ENCODE results near the gene HMGXB4.
A peak's percentile ranks its signal among the peaks of the same experiment; 100 is the strongest.
"Not testable (repeated sequence)": the region's sequence is repeated elsewhere in the genome, so short reads cannot be mapped to it uniquely, and the experiment has no call there.

Gene HMGXB4, protein sequence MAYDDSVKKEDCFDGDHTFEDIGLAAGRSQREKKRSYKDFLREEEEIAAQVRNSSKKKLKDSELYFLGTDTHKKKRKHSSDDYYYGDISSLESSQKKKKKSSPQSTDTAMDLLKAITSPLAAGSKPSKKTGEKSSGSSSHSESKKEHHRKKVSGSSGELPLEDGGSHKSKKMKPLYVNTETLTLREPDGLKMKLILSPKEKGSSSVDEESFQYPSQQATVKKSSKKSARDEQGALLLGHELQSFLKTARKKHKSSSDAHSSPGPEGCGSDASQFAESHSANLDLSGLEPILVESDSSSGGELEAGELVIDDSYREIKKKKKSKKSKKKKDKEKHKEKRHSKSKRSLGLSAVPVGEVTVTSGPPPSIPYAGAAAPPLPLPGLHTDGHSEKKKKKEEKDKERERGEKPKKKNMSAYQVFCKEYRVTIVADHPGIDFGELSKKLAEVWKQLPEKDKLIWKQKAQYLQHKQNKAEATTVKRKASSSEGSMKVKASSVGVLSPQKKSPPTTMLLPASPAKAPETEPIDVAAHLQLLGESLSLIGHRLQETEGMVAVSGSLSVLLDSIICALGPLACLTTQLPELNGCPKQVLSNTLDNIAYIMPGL

DNA sequence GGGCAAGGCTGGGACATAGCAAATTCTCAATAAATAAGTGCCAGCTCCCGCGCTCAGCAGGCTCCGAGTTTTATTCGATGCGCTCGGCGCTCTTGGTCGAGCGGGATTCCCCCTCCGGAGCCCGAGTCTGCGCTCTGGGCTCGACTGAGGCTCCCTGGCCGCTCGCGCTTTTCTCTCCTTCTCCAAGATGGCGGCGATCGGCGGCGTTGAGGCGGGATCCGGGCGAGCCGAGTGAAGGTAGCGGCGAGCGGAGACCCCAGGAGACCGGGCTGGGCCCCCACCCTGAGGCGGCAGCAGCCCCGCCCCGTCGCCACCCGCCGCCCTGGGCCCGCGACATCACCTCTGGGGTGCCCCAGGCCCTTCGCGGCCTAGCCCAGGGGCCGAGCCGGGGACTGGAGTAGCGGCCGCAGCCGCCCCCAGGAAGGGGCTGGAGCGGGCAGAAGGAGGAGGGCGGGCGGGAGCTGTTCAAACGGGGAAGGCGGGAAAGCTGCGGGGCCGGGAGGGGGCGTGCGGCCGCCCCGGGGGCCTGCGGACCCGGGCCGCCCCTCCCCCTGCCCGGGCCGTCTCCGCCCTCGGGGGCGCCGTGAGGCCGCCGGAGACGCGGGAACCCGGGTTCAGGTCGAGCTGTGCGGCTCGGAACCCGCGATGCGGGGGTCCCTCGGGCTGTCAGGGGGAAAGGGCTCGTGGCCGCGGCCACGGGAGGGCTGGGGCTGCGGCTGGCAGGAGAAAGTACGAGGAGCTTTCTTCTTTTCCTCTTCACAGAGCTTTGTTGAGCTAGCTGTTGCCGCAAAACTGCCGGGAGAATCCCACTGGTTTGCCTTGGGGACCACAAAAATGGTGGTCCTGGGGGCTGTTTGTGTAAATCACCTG lies at the start of gene HMGXB4:
HMGXB4 (plus strand) TSS at position 173 of the 870 bp plus-strand sequence. CDS start 4,898 bp downstream, outside the sequence.
- DNase-seq: peak; percentile 92

DNA sequence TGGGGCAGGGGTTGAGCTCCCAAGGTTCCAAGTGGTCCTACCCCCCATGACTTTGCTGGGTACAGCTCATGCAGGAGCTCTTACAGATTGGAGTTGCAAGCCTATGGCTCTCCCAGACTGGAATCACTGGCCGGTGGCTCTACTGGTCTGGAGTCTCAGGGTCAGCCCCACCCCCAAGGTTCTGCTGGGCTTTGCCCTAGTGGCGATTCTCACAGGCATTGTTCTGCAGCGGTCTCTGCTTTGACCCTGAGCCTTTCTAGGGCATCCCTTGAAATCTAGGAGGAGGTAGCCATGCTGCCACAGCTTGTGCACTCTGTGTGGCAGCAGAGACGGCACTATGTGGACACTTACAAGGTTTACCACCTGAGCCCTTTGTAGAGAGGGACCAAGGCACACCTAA lies 49.3 kb upstream of the HMGXB4 start:
- no peak for DNase-seq

- no peak for DNase-seq
Observed at GRCh38 chr22:35209203-35209602, 48.1 kb upstream of the HMGXB4 start.

DNA sequence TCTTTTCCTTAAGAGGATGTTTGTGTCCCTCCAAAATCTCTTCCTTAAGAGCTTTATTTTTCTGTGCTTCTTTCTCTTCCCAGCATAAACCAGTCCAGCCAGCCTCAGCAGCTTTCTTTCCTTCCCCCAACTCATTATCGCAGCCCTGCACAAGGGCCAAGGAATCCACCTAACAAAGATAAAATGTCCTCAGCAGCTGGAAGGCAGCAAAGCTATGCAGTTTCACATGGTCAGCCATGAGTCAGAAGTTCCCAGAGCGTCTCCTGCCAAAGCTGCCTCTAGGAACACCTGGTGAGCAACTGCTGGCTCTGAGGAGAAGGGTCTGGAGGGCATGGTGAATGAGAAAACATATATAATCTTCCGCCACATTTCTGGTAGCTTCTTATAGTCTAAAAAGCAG lies 45.3 kb upstream of the HMGXB4 start:
- no peak for DNase-seq

- no peak for DNase-seq
Observed at GRCh38 chr22:35212996-35213395, 44.3 kb upstream of the HMGXB4 start.

GRCh38 chr22:35214968-35215367 lies 42.3 kb upstream of the HMGXB4 start:
- DNase-seq: no peak

DNA sequence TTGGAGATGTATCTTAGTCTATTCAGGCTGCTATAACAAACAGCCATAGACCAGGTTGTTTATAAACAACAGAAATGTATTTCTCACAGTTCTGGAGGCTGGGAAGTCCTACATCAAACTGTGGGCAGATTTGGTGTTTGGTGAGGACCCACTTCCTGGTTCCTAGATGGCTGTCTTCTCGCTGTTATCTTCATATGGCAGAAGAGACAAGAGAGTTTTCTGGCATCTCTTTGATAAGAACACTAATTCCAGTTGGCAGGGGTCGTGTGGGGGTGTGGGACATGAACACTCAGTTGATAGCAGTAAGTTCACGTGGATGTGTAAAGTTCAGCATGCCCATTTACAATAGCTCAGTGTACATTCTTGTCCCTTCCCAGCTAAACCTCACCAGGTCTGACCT lies 41.3 kb upstream of the HMGXB4 start:
- no peak for DNase-seq

DNA sequence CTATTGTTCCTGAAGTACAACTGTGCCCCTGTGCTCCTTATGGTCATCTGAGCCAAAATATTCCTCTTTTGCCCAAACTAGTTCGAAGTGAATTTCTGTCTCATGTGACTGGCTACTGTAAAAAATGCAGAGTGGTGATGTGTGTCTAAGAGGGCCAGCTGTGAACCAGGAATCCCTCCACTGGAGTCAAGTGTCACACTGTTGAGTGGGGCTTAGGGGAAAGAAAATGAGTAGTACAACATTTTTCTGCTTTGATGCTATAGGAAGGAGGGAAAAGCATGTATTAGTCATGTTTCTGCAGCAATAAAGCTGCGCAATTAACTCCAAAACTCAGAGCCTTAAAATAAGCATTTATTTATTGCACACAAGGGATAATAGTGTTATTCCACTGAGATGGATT lies 39.8 kb upstream of the HMGXB4 start:
- no peak for DNase-seq

DNA sequence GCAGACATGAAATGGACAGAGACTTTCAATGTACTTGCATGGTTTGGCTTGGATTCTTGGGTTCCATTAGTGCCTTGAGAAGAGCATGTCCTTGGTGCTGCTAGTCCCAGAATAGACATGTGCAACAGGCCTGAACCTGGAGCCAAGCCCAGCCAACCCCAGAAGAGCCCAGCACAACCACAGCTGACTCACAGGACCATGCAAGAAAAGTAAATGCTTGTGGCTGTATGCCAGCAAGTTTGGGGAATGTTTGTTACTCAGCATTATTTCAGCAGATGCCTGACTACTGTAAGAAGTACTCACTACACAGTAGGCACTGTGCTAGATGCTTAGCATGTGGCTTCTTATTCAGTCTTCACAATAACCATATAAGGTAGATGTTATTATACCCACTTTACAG lies 39.2 kb upstream of the HMGXB4 start:
- DNase-seq: no peak

- DNase-seq: no peak
Observed at GRCh38 chr22:35219012-35219411, 38.3 kb upstream of the HMGXB4 start.

DNA sequence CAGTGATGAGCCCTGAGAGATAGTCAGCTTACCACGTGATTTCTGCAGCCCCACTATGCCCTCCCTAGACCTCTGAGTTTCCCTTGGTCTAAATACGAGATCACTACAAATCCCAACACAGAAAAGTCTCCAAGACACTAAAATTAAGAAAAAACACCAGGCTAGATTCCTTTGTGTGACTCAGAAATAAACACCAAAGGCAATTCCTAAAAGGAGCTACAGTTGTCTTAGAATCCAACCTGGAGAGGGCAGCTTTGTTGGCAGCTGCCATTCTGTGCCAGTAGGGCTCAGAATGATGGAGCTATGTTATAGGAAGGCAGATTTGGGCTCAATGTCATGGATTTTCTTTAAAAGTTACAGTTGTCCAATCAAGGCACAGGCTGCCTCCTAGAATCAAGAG lies 37.1 kb upstream of the HMGXB4 start:
- DNase-seq: no peak

DNA sequence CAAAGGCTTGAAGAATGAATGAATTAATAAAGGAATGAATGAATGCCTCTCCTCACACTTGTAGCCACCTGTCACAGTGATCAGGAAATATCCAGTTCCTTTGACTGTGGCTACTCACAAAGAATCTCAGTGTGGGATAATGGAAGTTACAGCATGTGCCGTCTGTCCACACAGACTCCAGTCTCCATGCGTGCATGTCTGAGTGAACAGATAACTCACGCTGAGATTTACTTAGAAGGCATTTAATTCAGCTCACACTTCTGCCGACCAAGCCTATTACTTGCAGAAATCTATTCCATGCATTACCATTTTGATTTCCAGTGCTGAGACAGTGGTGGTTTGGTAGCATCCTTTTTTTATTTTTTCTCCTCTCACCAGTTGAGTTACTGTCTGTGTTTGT lies 32.3 kb upstream of the HMGXB4 start:
- no peak for DNase-seq

GRCh38 chr22:35226958-35227647 lies 30.2 kb upstream of the HMGXB4 start:
- DNase-seq: no peak

- DNase-seq: no peak
Observed at GRCh38 chr22:35229865-35230264, 27.4 kb upstream of the HMGXB4 start.

GRCh38 chr22:35230417-35230816 lies 26.9 kb upstream of the HMGXB4 start:
- DNase-seq: no peak

DNA sequence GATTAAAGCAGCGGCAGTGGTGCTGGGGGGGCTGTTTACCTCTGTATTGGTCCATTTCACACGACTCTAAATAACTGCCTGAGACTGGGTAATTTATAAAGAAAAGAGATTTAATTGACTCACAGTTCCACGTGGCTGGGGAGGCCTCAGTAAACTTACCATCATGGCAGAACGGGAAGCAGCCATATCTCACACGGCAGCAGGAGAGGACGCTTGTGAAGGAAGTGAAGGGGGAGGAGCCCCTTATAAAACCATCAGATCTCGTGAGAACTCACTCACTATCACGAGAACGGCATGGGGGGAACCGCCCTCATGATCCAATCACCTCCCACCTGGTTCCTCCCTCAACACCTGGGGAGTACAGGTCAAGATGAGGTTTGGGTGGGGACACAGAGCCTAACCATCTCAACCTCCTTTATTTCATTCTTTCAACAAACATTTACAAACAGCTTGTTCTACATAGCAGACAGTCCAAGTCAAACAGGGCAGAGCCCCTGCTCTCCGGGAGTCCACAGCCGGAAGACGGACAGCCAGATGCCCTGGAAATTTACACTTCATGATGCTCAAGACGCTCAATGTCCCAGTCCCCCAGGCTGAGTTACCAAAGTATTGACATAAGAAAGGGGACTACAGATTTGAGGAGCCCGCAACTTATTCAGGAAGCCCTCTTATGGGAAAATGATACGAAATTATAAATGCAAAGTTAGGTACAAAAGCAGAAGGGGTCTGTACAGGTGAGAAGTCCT lies 26.3 kb upstream of the HMGXB4 start:
- DNase-seq: no peak

- peak; percentile 61 for DNase-seq
Observed at GRCh38 chr22:35231585-35232084, 25.7 kb upstream of the HMGXB4 start.

DNA sequence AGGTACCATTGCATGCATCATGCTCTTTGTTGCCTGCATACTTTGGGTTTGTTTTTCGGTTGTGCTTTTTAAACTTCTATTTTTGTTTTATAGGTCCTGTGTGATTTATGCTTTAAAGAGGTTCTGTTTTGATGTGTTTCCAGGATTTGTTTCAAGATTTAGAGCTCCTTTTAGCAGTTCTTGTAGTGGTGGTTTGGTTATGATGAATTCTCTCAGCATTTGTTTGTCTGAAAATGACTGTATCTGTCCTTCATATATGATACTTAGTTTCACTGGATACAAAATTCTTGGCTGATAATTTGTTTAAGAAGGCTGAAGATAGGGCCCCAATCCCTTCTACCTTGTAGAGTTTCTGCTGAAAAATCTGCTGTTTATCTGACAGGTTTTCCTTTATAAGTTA lies 18.5 kb upstream of the HMGXB4 start:
- not testable (repeated sequence) for DNase-seq

DNA sequence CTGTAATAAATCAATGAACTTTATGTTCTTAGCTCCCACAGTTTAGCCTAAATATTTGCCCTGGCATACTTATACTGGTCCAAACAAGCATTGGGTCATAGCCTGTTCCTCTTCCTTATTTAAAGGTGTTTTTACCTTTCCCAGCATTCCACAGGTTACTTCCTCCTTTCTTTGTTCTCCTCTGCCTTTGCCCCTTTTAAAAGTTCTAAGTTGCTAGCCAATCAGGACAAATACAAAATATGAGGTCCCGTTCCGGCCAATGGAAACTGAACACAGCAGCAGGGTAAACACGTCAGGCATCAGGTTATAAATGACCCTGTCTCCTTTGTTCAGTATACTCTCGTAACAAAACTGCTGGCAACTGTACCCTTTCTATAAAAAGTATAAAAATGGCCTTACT lies 12.8 kb upstream of the HMGXB4 start:
- DNase-seq: not testable (repeated sequence)

DNA sequence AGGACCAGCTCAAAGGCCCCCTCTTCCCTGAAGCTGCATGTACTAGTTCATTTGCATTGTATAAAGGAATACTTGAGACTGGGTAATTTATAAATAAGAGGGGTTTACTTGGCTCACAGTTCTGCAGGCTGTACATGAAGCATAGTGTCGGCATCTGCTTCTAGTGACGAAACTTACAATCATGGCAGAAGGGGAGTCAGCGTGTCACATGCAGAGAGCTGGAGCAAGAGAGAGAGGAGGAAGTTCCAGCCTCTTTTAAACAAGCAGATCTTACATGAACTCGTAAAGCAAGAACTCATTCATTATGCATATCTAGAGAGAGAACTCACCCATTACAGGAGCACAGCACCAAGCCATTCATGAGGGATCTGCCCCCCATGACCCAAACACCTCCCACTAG lies 7.1 kb upstream of the HMGXB4 start:
- DNase-seq: no peak

GRCh38 chr22:35253946-35254345 lies 3.3 kb upstream of the HMGXB4 start:
- DNase-seq: no peak

GRCh38 chr22:35257002-35257320 lies 332 bp upstream of the HMGXB4 start:
- no peak for DNase-seq

Measured in femur (tissue), 1 donor.